Measurements from ENCODE around the gene SLC29A3. TPM values are rescaled to one million over a fixed set of nuclear protein-coding genes. Genes with fewer than 3 reads are reported as not detected.
A peak's percentile ranks its signal among the peaks of the same experiment; 100 is the strongest.

Gene SLC29A3
- total and polyA plus RNA-seq, 5 donors from 2014 or later, result 4.8 to 16.2 (median 11.1) TPM

GRCh38 chr10:71391701-71392100 is 72.6 kb downstream of the SLC29A3 start:
- peaks cover 65% of the 10 kb centered on the region for H3K27me3 Mint-ChIP-seq

GRCh38 chr10:71392292-71392691 is 73.2 kb downstream of the SLC29A3 start:
- DNase-seq (no peak), ATAC-seq (ENCODE audit: low read depth in 2 of 2) (no peak)
- H3K4me3 Mint-ChIP-seq, result no peak overlapping the region
- Histone ChIP-seq H3K9me3 (ENCODE audit: control insufficient read depth in 2 of 2, low read length in 2 of 2) (no peaks in the 10 kb centered on the region), H3K27me3 (ENCODE audit: control insufficient read depth, insufficient read depth, low read length) (peaks cover 19% of the 10 kb centered on the region), H3K4me3 (ENCODE audit: low read depth, low read length) (no peak overlapping the region), H3K36me3 (ENCODE audit: control insufficient read depth, insufficient read depth, low read length) (no peaks in the 10 kb centered on the region), H3K4me1 (ENCODE audit: control insufficient read depth, insufficient read depth, low read length, poor library complexity, severe bottlenecking) (peaks cover under 1% of the 10 kb centered on the region), H3K27ac (ENCODE audit: insufficient read depth, low read length, poor library complexity, severe bottlenecking) (no peak overlapping the region)
- H3K4me1 Mint-ChIP-seq, result peaks cover 0 to 2% (median 0%) of the 10 kb centered on the region in 4 donors
- H3K36me3 Mint-ChIP-seq, result no peaks in the 10 kb centered on the region
- peaks cover 62% of the 10 kb centered on the region for H3K27me3 Mint-ChIP-seq
- no peak overlapping the region for H3K27ac Mint-ChIP-seq
- H3K9me3 Mint-ChIP-seq, result peaks cover 0 to 3% (median 0%) of the 10 kb centered on the region in 7 donors

More at GRCh38 chr10:71391701-71392100, 72.6 kb downstream of the SLC29A3 start:
- Mint-ChIP-seq H3K4me1 (peaks cover 0 to 2% (median 0%) of the 10 kb centered on the region in 4 donors), H3K36me3 (no peaks in the 10 kb centered on the region), H3K9me3 (peaks cover 0 to 3% (median 0%) of the 10 kb centered on the region in 7 donors), H3K4me3 (no peak overlapping the region), H3K27ac (peak overlapping the region in 1 of 3 donors; percentile 72)
- Histone ChIP-seq H3K4me3 (ENCODE audit: low read depth, low read length) (no peak overlapping the region), H3K9me3 (ENCODE audit: control insufficient read depth in 2 of 2, low read length in 2 of 2) (no peaks in the 10 kb centered on the region), H3K27me3 (ENCODE audit: control insufficient read depth, insufficient read depth, low read length) (peaks cover 19% of the 10 kb centered on the region), H3K27ac (ENCODE audit: insufficient read depth, low read length, poor library complexity, severe bottlenecking) (no peak overlapping the region), H3K36me3 (ENCODE audit: control insufficient read depth, insufficient read depth, low read length) (no peaks in the 10 kb centered on the region), H3K4me1 (ENCODE audit: control insufficient read depth, insufficient read depth, low read length, poor library complexity, severe bottlenecking) (no peaks in the 10 kb centered on the region)
- ATAC-seq (ENCODE audit: low read depth in 2 of 2) (no peak), DNase-seq (no peak)

- H3K27me3 Mint-ChIP-seq, result peaks cover 60% of the 10 kb centered on the region
- Histone ChIP-seq H3K4me3 (ENCODE audit: low read depth, low read length) (no peak overlapping the region), H3K27me3 (ENCODE audit: control insufficient read depth, insufficient read depth, low read length) (peaks cover 20% of the 10 kb centered on the region), H3K9me3 (ENCODE audit: control insufficient read depth in 2 of 2, low read length in 2 of 2) (no peaks in the 10 kb centered on the region), H3K27ac (ENCODE audit: insufficient read depth, low read length, poor library complexity, severe bottlenecking) (no peak overlapping the region), H3K4me1 (ENCODE audit: control insufficient read depth, insufficient read depth, low read length, poor library complexity, severe bottlenecking) (peaks cover 4% of the 10 kb centered on the region), H3K36me3 (ENCODE audit: control insufficient read depth, insufficient read depth, low read length) (no peaks in the 10 kb centered on the region)
- H3K9me3 Mint-ChIP-seq, result peaks cover 0 to 3% (median 0%) of the 10 kb centered on the region in 7 donors
- no peak for ATAC-seq (ENCODE audit: low read depth in 2 of 2)
- H3K4me3 Mint-ChIP-seq, result no peak overlapping the region
- peaks cover 0 to 8% (median 0%) of the 10 kb centered on the region in 4 donors for H3K4me1 Mint-ChIP-seq
- no peak for DNase-seq
- no peak overlapping the region for H3K27ac Mint-ChIP-seq
- H3K36me3 Mint-ChIP-seq, result no peaks in the 10 kb centered on the region
Measured at GRCh38 chr10:71392791-71393781, 74.0 kb downstream of the SLC29A3 start.

- Mint-ChIP-seq H3K27me3 (peaks cover 60% of the 10 kb centered on the region), H3K27ac (no peak overlapping the region), H3K4me3 (peak overlapping the region in 2 of 4 donors; percentile 9 to 19)
Measured at GRCh38 chr10:71393841-71394475, 74.9 kb downstream of the SLC29A3 start.

GRCh38 chr10:71394926-71395562 is 76.0 kb downstream of the SLC29A3 start:
- Mint-ChIP-seq H3K9me3 (peaks cover 0 to 3% (median 0%) of the 10 kb centered on the region in 7 donors), H3K36me3 (no peaks in the 10 kb centered on the region), H3K27ac (no peak overlapping the region), H3K27me3 (peaks cover 69% of the 10 kb centered on the region), H3K4me3 (no peak overlapping the region), H3K4me1 (peaks cover 0 to 10% (median 0%) of the 10 kb centered on the region in 4 donors)
- DNase-seq (no peak), ATAC-seq (ENCODE audit: low read depth in 2 of 2) (no peak)
- Histone ChIP-seq H3K4me3 (ENCODE audit: low read depth, low read length) (no peak overlapping the region), H3K27ac (ENCODE audit: insufficient read depth, low read length, poor library complexity, severe bottlenecking) (no peak overlapping the region), H3K27me3 (ENCODE audit: control insufficient read depth, insufficient read depth, low read length) (peaks cover 31% of the 10 kb centered on the region), H3K9me3 (ENCODE audit: control insufficient read depth in 2 of 2, low read length in 2 of 2) (no peaks in the 10 kb centered on the region), H3K4me1 (ENCODE audit: control insufficient read depth, insufficient read depth, low read length, poor library complexity, severe bottlenecking) (peaks cover 4% of the 10 kb centered on the region), H3K36me3 (ENCODE audit: control insufficient read depth, insufficient read depth, low read length) (no peaks in the 10 kb centered on the region)

More at GRCh38 chr10:71393841-71394475, 74.9 kb downstream of the SLC29A3 start:
- H3K4me1 ChIP-seq (ENCODE audit: control insufficient read depth, insufficient read depth, low read length, poor library complexity, severe bottlenecking), result peaks cover 4% of the 10 kb centered on the region
- H3K27ac ChIP-seq (ENCODE audit: insufficient read depth, low read length, poor library complexity, severe bottlenecking), result no peak overlapping the region
- DNase-seq (no peak), ATAC-seq (ENCODE audit: low read depth in 2 of 2) (no peak)
- H3K4me1 Mint-ChIP-seq, result peaks cover 0 to 10% (median 0%) of the 10 kb centered on the region in 4 donors
- no peaks in the 10 kb centered on the region for H3K36me3 Mint-ChIP-seq
- no peaks in the 10 kb centered on the region for H3K36me3 ChIP-seq (ENCODE audit: control insufficient read depth, insufficient read depth, low read length)
- peaks cover 23% of the 10 kb centered on the region for H3K27me3 ChIP-seq (ENCODE audit: control insufficient read depth, insufficient read depth, low read length)
- H3K9me3 Mint-ChIP-seq, result peaks cover 0 to 3% (median 0%) of the 10 kb centered on the region in 7 donors
- no peaks in the 10 kb centered on the region for H3K9me3 ChIP-seq (ENCODE audit: control insufficient read depth in 2 of 2, low read length in 2 of 2)
- no peak overlapping the region for H3K4me3 ChIP-seq (ENCODE audit: low read depth, low read length)

GRCh38 chr10:71395621-71396020 is 76.6 kb downstream of the SLC29A3 start:
- H3K36me3 Mint-ChIP-seq, result no peaks in the 10 kb centered on the region
- Histone ChIP-seq H3K9me3 (ENCODE audit: control insufficient read depth in 2 of 2, low read length in 2 of 2) (no peaks in the 10 kb centered on the region), H3K4me1 (ENCODE audit: control insufficient read depth, insufficient read depth, low read length, poor library complexity, severe bottlenecking) (peaks cover 4% of the 10 kb centered on the region), H3K36me3 (ENCODE audit: control insufficient read depth, insufficient read depth, low read length) (no peaks in the 10 kb centered on the region), H3K27ac (ENCODE audit: insufficient read depth, low read length, poor library complexity, severe bottlenecking) (no peak overlapping the region), H3K4me3 (ENCODE audit: low read depth, low read length) (no peak overlapping the region), H3K27me3 (ENCODE audit: control insufficient read depth, insufficient read depth, low read length) (peaks cover 31% of the 10 kb centered on the region)
- no peak for ATAC-seq (ENCODE audit: low read depth in 2 of 2)
- no peak for DNase-seq
- peaks cover 0 to 3% (median 0%) of the 10 kb centered on the region in 7 donors for H3K9me3 Mint-ChIP-seq
- peak overlapping the region in 3 of 4 donors; percentile 26 to 80 (median 66) for H3K4me3 Mint-ChIP-seq
- H3K4me1 Mint-ChIP-seq, result peaks cover 0 to 10% (median 0%) of the 10 kb centered on the region in 4 donors
- H3K27me3 Mint-ChIP-seq, result peaks cover 75% of the 10 kb centered on the region
- no peak overlapping the region for H3K27ac Mint-ChIP-seq

GRCh38 chr10:71396084-71396710 is 77.1 kb downstream of the SLC29A3 start:
- no peak overlapping the region for H3K27ac ChIP-seq (ENCODE audit: insufficient read depth, low read length, poor library complexity, severe bottlenecking)
- peaks cover 31% of the 10 kb centered on the region for H3K27me3 ChIP-seq (ENCODE audit: control insufficient read depth, insufficient read depth, low read length)
- H3K36me3 ChIP-seq (ENCODE audit: control insufficient read depth, insufficient read depth, low read length), result no peaks in the 10 kb centered on the region
- H3K4me1 Mint-ChIP-seq, result peaks cover 0 to 10% (median 0%) of the 10 kb centered on the region in 4 donors
- no peak overlapping the region for H3K27ac Mint-ChIP-seq
- no peaks in the 10 kb centered on the region for H3K9me3 ChIP-seq (ENCODE audit: control insufficient read depth in 2 of 2, low read length in 2 of 2)
- no peaks in the 10 kb centered on the region for H3K36me3 Mint-ChIP-seq
- H3K4me3 ChIP-seq (ENCODE audit: low read depth, low read length), result no peak overlapping the region
- peaks cover 0 to 3% (median 0%) of the 10 kb centered on the region in 7 donors for H3K9me3 Mint-ChIP-seq
- H3K27me3 Mint-ChIP-seq, result peaks cover 77% of the 10 kb centered on the region
- H3K4me1 ChIP-seq (ENCODE audit: control insufficient read depth, insufficient read depth, low read length, poor library complexity, severe bottlenecking), result peaks cover 4% of the 10 kb centered on the region
- DNase-seq, result peak in 2 of 3 donors; percentile 13 to 18
- peak overlapping the region in 2 of 4 donors; percentile 66 to 80 for H3K4me3 Mint-ChIP-seq
- ATAC-seq (ENCODE audit: low read depth in 2 of 2), result peak; percentile 41 to 43

All from CD4-positive, CD25-positive, alpha-beta regulatory T cell (primary cell).